ENCODE data around the gene KRT33B. TPM values are rescaled to one million over a fixed set of nuclear protein-coding genes. Genes with fewer than 3 reads are reported as not detected.

The KRT33B gene
- total RNA-seq, 2 donors from 2014 or later, result not detected

GRCh38 chr17:41322903-41323895, 46.4 kb downstream of the KRT33B start:
- no peak for ATAC-seq
- no peaks in the 10 kb centered on the region for H3K36me3 Mint-ChIP-seq (ENCODE audit: low read depth)
- peak overlapping the region; percentile 94 for H3K27ac Mint-ChIP-seq
- H3K9me3 ChIP-seq (ENCODE audit: control insufficient read depth, low read length, poor library complexity, severe bottlenecking), result no peaks in the 10 kb centered on the region
- H3K27me3 Mint-ChIP-seq, result no peaks in the 10 kb centered on the region
- H3K4me3 Mint-ChIP-seq, result no peak overlapping the region
- DNase-seq, result no peak
- peaks cover 26% of the 10 kb centered on the region for H3K4me1 Mint-ChIP-seq

- Mint-ChIP-seq H3K36me3 (ENCODE audit: low read depth) (no peaks in the 10 kb centered on the region), H3K27ac (peak overlapping the region; percentile 88), H3K4me1 (peaks cover 25% of the 10 kb centered on the region), H3K27me3 (no peaks in the 10 kb centered on the region), H3K4me3 (no peak overlapping the region)
- DNase-seq, result no peak
- ATAC-seq, result peak; percentile 70
- H3K9me3 ChIP-seq (ENCODE audit: control insufficient read depth, low read length, poor library complexity, severe bottlenecking), result no peaks in the 10 kb centered on the region
Observed at GRCh38 chr17:41322094-41322902, 47.3 kb downstream of the KRT33B start.

- ATAC-seq (no peak), DNase-seq (no peak)
- no peak overlapping the region for H3K4me3 Mint-ChIP-seq
- H3K9me3 ChIP-seq (ENCODE audit: control insufficient read depth, low read length, poor library complexity, severe bottlenecking), result no peaks in the 10 kb centered on the region
- H3K27me3 Mint-ChIP-seq, result peaks cover 8% of the 10 kb centered on the region
- peaks cover 8% of the 10 kb centered on the region for H3K4me1 Mint-ChIP-seq
- no peaks in the 10 kb centered on the region for H3K36me3 Mint-ChIP-seq (ENCODE audit: low read depth)
- no peak overlapping the region for H3K27ac Mint-ChIP-seq
Observed at GRCh38 chr17:41318231-41318630, 51.4 kb downstream of the KRT33B start.

GRCh38 chr17:41315814-41316445, 53.7 kb downstream of the KRT33B start:
- H3K27me3 Mint-ChIP-seq, result peaks cover 8% of the 10 kb centered on the region
- DNase-seq, result no peak
- no peaks in the 10 kb centered on the region for H3K9me3 ChIP-seq (ENCODE audit: control insufficient read depth, low read length, poor library complexity, severe bottlenecking)
- H3K36me3 Mint-ChIP-seq (ENCODE audit: low read depth), result no peaks in the 10 kb centered on the region
- ATAC-seq, result no peak
- H3K27ac Mint-ChIP-seq, result no peak overlapping the region
- H3K4me1 Mint-ChIP-seq, result peaks cover 10% of the 10 kb centered on the region
- H3K4me3 Mint-ChIP-seq, result no peak overlapping the region

- Mint-ChIP-seq H3K27ac (no peak within 1 kb of the TSS), H3K4me3 (no peak within 1 kb of the TSS), H3K27me3 (peaks cover 8% of the 10 kb centered on the region), H3K36me3 (ENCODE audit: low read depth) (no peaks in the 10 kb centered on the region), H3K4me1 (peaks cover 14% of the 10 kb centered on the region)
- no peaks in the 10 kb centered on the region for H3K9me3 ChIP-seq (ENCODE audit: control insufficient read depth, low read length, poor library complexity, severe bottlenecking)
- DNase-seq, result no peak
- ATAC-seq, result no peak
Observed at GRCh38 chr17:41315204-41315794, 54.3 kb downstream of the KRT33B start, which contains the start of gene KRTAP17-1. Gene KRTAP17-1 (minus strand): TSS chr17:41315710. CDS start chr17:41315650, 60 bp downstream.

Other genes starting within 250 kb of the KRT33B start
- gene KRTAP4-12, start 245.6 kb downstream of the KRT33B start, total RNA-seq, result not detected
- gene KRTAP4-6, start 229.3 kb downstream of the KRT33B start, total RNA-seq, result not detected
- not detected for gene KRTAP4-5, start 220.0 kb downstream of the KRT33B start, total RNA-seq
- not detected for gene KRTAP4-4, start 209.1 kb downstream of the KRT33B start, total RNA-seq
- not detected for gene KRTAP4-3, start 201.6 kb downstream of the KRT33B start, total RNA-seq
- gene KRTAP4-2, start 191.6 kb downstream of the KRT33B start, total RNA-seq, result not detected
- not detected for gene KRTAP4-1, start 184.9 kb downstream of the KRT33B start, total RNA-seq
- gene KRTAP9-1, start 179.9 kb downstream of the KRT33B start, total RNA-seq, result not detected
- not detected for gene KRTAP9-2, start 143.2 kb downstream of the KRT33B start, total RNA-seq
- not detected for gene KRTAP9-3, start 137.4 kb downstream of the KRT33B start, total RNA-seq
- gene KRTAP9-8, start 131.8 kb downstream of the KRT33B start, total RNA-seq, result not detected
- not detected for gene KRTAP9-4, start 120.1 kb downstream of the KRT33B start, total RNA-seq
- not detected for gene KRTAP9-9, start 114.4 kb downstream of the KRT33B start, total RNA-seq
- gene KRTAP9-6, start 104.4 kb downstream of the KRT33B start, total RNA-seq, result not detected
- gene KRTAP9-7, start 94.1 kb downstream of the KRT33B start, total RNA-seq, result not detected
- gene KRTAP29-1, start 67.0 kb downstream of the KRT33B start, total RNA-seq, result not detected
- gene KRTAP16-1, start 60.5 kb downstream of the KRT33B start, total RNA-seq, result under 1 TPM; 0.17 to 0.34 TPM
- not detected for gene KRTAP17-1, start 54.1 kb downstream of the KRT33B start, total RNA-seq
- not detected for gene KRT33A, start 19.0 kb downstream of the KRT33B start, total RNA-seq
- gene KRT34, start 12.5 kb upstream of the KRT33B start, total RNA-seq, result not detected
- not detected for gene KRT31, start 27.8 kb upstream of the KRT33B start, total RNA-seq
- not detected for gene KRT37, start 54.8 kb upstream of the KRT33B start, total RNA-seq
- not detected for gene KRT38, start 71.2 kb upstream of the KRT33B start, total RNA-seq
- not detected for gene KRT32, start 97.6 kb upstream of the KRT33B start, total RNA-seq
- gene KRT35, start 111.3 kb upstream of the KRT33B start, total RNA-seq, result not detected
- not detected for gene KRT36, start 120.1 kb upstream of the KRT33B start, total RNA-seq
- gene KRT13, start 135.8 kb upstream of the KRT33B start, total RNA-seq, result not detected
- gene KRT15, start 149.1 kb upstream of the KRT33B start, total RNA-seq, result not detected
- gene KRT19, start 158.5 kb upstream of the KRT33B start, total RNA-seq, result not detected
- not detected for gene KRT9, start 202.2 kb upstream of the KRT33B start, total RNA-seq
- not detected for gene KRT14, start 217.1 kb upstream of the KRT33B start, total RNA-seq
- not detected for gene KRT16, start 243.0 kb upstream of the KRT33B start, total RNA-seq